G401.6 (cell line): Measurements from ENCODE around the gene GNAZ.
"Not testable (repeated sequence)": the region's sequence is repeated elsewhere in the genome, so short reads cannot be mapped to it uniquely, and the experiment has no call there.

ENCODE experiments used
- FAIRE-seq: peaks from 2 replicates; lab custom pipeline; 2012; peaks lifted over from hg19 to GRCh38; lab: Jason Lieb, UNC

GNAZ gene

DNA sequence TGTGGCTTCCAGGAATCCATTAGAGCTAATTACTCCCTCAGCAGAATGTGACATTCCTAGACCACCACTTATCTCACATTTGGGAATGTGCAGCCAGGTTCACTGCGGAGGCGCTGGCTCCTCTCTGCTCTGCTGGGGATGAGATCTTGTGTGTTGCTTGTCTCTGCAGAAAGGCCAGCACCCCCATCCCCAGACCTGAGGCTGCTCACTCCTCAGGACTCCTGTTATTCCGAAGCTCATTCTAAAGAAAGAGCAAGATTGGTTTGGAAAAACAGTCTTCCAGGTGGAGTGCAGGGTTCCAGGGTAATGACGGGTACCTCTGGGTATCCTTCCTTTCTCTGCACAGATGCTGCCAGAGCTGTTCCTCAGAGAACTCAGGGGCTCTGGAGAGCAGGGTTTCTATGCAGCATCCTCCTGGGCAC lies 50.7 kb downstream of the GNAZ start:
- FAIRE-seq, result no peak

DNA sequence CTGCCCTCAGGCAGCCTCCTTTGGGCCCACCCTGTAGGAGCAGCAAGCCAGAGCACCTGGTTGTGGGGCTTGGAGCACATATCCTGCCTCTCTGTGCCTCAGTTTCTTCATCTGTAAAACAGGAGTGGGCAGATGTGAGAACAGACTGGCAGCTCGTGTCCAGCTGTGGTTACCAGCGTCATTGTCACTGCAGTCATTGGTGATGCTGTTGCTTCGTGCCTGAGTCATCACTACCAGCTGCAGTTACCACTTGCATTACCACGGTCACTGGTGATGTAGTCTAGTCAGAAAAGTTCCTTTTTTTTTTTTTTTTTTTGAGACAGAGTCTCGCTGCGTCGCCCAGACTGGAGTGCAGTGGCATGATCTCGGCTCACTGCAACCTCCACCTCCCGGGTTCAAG lies 51.1 kb downstream of the GNAZ start:
- no peak for FAIRE-seq

DNA sequence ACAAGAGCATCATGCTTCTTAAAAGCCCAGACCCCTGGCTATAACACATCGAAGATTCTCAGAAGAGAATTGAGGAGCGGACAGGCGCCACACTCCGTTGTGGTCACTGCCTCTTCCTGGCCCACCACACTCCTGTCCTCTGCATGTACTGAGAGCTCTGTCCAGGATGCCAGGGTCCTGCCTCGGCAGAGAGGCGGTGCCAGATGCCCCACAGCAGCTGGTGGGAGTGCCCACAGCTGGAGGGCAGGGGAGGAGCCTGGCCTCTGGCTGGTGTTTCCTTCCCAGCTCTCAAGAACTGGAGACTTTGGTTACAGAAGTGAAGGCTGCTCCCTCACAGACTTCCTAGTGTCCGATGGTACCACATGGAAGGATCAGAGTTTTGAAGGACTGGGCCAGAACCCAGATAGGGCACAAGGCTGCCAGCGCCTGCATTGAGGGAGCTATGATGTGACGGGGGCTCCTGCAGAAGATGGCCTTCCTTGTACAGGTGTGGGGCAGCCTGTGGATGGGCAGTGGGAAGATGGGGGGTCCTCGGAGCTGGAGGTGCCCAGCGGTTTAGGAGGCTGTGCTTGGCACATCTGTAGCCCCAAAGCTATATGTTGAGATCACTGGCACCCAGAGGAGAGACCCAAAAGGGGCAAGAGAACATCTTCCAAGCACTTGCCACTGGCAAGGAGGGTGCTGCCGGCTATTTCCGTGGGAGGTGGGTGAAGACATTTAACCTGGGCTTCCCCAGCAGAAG lies 52.1 kb downstream of the GNAZ start:
- no peak for FAIRE-seq

DNA sequence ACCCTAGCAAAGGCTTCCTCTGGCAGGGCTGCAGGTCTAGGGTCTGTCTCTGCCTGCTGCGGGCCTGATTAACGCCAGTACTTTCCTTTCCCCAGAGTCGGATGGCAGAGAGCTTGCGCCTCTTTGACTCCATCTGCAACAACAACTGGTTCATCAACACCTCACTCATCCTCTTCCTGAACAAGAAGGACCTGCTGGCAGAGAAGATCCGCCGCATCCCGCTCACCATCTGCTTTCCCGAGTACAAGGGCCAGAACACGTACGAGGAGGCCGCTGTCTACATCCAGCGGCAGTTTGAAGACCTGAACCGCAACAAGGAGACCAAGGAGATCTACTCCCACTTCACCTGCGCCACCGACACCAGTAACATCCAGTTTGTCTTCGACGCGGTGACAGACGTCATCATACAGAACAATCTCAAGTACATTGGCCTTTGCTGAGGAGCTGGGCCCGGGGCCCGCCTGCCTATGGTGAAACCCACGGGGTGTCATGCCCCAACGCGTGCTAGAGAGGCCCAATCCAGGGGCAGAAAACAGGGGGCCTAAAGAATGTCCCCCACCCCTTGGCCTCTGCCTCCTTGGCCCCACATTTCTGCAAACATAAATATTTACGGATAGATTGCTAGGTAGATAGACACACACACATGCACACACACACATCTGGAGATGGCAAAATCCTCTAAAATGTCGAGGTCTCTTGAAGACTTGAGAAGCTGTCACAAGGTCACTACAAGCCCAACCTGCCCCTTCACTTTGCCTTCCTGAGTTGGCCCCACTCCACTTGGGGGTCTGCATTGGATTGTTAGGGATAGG lies 52.9 kb downstream of the GNAZ start:
- FAIRE-seq, result no peak

DNA sequence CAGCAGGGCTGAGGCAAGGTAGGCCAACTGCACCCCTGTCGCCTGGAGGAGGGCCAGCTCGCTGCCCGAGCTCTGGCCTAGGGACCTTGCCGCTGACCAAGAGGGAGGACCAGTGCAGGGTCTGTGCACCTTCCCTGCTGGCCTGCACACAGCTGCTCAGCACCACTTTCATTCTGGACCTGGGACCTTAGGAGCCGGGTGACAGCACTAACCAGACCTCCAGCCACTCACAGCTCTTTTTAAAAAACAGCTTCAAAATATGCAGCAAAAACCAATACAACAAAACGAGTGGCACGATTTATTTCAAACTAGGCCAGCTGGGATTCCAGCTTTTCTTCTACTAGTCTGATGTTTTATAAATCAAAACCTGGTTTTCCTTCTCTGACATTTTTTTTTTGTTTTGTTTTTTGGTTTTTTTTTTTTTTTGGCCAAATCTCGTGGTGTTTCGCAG lies 53.5 kb downstream of the GNAZ start:
- no peak for FAIRE-seq

DNA sequence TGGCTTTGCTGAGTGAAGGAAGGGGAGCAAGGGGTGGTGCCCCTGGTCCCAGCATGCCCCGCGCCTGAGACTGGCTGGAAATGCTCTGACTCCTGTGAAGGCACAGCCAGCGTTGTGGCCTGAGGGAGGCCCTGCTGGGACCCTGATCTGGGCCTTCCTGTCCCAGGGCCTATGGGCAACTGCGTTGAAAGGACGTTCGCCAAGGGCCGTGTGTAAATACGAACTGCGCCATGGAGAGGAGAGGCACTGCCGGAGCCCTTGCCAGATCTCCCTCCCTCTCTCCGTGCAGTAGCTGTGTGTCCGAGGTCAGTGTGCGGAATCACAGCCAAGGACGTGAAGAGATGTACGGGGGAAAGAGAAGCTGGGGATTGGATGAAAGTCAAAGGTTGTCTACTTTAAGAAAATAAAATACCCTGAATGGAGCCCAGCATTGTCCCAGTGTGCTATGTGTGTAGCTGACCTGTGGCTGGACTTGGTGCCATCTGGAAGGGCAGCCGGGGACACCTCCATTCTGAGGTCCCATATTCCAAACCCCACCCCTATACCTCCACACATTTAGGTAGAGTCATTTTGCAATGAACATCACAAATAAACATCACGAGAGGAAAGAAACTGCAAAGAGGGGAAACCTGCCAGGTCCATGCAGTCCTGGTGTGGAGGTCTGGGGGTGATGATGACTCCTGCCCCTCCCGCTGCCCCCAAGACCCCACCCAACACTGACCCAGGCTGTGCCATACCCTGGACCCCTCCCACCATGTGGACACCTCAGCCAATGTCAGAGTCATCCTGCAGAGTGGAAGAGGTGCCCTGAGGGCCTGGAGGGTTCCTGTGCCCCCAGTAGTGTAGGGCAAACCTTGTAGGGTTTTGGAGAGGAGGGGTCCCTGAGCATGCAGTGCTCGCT lies 54.5 kb downstream of the GNAZ start:
- FAIRE-seq, result no peak

DNA sequence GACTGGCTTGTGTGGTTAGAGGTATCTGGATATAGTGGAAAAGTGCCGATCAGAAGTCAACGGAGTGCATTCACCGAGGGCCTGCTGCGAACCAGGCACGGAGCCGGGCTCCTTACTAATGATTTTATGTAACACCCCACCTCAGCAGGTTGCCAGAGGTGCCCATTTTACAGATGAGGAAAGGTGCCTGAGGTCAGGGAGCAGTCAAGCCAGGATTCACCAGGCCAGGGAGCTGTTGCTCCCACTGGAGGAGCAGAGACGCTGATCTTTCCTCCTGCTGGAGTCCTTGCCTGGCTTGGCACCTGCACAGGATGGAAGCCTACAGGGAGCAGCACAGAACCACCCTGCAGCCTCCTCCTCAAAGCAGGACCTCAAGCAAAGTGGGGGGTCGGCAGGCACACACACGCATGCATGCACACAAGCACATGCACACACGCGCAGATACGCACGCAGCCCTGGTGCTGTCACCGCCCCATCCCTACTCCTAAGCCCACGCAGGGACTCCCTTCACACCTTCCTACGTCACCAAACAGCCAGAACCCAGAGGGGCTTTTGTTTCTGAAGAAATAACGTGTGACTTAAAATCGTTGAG lies 55.3 kb downstream of the GNAZ start:
- no peak for FAIRE-seq

DNA sequence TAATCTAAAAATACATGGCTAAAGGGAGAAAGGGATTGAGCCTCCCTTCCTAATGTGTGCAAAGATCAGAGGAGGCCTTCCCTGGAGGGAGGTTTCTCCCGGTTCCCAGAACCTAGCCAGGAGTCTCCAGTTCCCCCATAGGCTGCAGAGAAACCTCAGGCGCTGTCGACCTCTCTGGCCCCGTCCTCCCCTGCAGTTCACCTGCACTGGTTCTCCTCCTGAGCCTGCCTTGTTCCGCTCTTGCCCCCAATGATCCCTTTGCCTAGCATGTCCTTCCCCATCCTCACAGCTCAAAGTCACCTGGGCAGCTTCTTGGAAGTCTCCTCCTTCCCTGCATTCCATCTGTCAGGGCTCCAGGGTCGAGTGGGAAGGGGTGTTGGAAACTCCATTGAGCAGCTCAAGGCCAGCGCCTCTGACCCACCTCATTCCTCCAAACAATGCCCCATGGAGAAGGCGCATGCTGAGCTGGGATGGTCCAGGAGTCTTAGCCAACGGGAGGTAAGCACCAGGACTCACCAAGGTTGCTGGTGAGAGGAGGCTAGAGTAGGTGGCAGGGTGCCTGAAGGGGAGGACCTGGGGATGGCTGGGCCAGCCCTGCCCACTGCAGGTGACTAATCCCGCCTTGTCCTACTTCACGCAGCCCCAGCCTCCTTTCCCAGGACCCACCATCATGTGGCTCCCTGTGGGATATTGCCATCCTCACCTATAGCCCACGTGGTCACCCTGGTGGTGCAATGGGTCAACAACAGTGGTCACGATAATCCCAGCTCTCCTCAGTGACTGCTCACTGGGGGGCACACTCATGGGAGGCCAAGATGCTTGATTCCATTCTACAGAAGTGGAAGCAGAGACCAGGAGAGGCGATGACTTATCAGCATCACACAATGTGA lies 56.1 kb downstream of the GNAZ start:
- FAIRE-seq, result no peak

DNA sequence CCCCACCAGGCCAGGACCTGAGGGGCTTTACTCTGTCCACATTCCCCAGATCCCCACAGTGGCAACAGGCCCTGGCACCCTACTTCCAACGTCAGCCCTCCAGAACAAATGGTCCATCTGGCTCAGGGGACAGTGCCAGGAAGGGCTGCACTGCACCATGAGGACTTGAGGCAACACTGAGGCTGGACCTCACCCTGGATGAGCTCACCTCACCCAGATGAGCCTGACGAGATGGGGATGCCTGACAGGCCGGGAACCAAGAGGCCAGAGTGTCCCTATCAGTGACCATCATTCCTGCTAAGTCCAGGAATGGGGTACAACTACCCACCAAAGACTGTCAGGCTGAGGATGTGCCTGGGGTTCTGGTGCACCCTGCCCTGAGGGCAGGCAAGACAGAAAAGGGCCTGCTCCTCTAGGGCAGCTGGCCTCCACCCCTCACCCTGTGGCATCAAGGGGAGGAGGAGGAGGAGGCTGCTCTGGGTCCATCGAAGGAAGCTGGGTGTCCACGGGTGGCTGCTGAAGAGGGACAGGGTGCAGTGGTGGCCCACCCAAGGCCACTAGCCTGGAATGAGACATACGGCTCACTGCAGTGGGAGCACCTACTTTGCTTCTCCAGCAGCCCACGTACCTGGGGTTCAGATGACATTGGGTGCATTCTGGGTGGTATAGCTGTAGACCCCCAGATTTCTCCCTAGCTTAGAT lies 56.9 kb downstream of the GNAZ start:
- FAIRE-seq, result no peak

DNA sequence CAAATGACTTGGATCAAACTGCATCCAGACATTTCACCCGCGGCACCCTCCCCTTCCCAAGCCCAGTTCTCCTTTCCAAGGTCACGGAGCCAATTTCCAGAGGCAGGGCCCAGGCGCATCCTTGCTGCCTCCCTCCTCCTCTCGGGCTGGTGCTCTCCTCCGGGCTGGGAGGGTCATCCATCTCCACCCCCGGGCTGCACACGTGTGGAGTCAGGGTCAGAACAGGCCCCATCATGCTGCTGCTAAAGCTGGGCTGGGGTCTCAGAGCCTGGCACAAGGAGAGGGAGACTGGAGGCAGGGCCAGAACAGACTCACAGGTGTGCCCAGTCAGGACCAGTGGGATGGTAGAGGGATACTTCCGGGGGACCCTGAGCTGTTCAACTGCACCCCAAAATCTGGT lies 57.5 kb downstream of the GNAZ start:
- no peak for FAIRE-seq

DNA sequence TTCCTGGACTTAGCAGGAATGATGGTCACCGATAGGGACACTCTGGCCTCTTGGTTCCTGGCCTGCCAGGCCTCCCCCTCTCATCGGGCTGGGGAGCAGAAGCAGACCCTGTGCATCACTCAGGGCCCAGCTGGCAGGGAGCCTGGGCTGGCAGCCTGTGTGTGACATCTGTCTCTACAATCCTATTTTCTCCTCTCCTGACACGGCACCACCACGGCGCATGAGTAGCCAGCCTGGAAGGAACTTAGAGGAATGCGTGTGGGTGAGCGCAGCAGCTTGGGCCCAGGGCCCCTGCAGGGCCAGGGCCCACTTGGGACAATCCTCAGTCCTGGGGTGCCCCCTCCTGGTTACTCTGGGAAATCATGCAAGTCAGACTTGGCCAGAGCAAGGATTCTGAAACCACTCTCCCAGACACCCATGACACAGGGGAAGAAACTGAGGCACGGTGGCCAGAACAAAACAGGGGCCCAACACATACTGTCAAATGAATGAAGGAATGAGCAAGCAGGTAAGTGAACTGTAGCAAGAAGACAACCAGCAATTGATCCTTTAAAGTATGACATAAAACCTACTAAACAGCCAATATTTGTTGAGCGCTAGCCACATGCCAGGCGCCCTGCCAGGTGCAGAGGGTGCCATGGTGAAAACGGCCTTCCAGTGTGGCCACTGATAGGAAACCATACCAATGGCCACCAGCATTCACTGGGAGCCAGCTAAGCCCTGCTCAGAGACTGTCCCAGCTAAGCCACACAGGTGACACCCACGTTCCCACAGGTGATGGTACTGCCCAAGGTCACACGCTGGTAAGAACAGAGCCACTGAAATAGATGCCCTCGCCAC lies 58.2 kb downstream of the GNAZ start:
- FAIRE-seq, result peak; percentile 3

DNA sequence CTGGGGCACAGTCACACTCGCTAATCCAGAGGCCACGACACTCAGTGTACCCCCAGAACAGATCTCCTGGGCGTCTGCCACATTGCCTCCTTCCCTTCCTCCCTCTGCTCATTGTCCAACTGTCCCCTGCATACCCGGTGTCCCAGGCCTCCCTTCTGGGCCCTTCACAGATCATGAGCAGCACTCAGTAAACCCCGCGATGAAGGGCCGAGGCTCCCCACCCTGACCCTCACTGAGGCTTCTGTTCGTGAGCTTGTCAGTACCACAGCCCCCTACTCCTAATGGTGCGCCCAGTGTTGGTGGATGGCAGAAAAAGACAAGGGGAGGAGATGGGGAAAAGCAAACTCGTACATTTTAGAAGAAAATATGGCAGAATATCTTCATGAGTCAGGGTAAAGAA lies 58.8 kb downstream of the GNAZ start:
- FAIRE-seq, result no peak

DNA sequence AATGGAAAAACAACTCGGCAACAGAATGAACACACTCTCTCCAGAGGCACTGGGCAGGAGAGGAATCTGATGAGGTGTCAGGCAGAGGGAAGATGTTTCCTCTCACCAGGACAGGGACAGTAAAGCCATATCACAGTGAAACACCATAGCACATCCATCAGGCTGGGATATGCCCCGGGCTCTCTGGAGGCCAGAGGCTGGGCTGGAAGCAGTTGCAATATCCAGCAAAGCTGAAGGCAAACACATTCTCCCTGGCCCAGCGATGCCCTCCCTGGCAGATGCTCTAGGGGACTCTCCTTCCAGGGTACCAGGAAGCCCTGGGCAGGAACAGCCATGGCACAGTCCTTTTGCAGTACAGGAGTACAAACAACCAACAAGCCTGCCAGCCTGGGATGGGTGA lies 60.4 kb downstream of the GNAZ start:
- no peak for FAIRE-seq

DNA sequence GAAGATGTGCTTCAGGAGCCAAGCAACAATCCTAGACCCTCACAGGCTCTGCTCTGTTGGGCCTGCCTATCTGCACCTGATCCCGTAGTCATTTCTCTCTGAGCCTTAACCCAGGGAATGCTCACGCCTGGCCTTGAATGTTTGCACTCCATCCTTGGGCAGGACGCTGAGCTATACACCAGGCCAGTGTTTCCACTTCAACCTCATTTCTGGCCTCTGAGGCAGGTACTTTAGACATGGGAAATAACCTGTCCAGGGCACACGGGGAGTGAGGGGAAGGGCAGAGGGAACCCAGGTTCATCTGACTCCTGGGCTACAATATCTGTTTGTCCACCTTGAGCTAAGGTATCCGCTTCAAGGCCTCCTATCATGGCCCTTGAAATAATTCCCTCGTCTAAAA lies 61.6 kb downstream of the GNAZ start:
- FAIRE-seq, result no peak

DNA sequence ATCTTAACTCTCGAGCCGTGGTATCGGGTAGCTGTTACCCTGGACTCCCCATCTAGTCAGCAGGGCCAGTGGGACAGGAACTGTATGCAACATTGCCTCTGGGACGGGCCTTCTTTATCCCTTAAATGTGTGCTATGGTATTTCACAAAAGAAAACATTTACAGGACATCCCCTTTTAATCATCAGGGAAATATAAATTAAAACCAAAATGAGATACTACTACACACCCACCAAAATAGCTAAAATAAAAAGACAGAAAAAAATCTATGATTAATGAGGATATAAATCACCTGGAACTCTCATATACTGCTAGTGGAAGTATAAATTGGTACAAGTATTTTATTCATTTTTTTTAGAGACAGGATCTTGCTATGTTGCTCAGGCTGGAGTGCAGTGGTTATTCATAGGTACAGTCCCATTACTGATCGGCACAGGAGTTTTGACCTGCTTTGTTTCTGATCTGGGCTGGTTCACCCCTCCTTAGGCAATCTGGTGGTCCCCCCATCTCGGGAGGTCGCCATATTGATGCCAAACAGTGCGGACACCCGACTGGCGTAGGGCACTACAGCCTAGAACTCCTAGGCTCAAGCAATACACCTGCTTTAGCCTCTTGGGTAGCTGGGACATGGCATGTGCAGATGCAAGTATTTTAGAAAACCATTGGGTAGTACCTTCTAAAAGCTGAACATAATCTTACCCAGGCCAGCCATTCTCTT lies 62.2 kb downstream of the GNAZ start:
- FAIRE-seq, result no peak

DNA sequence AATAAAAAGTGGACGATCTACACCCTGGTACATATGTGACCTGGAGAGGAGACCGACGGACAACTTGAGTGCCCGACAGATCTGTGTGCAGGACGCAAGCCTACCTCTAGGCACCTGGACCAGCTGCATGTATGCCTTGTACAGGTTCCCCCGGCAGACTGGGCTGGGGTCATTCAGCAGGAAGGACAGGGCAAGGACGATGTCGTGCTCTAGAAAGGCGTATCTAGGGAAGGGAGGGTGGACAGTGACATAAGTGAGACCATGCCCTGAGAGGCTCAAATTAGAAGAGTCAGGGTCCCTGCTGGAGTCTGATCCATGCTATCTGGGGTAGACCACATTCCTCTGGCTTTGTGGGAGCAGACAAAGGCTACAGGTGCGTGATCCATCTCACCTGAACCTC lies 63.6 kb downstream of the GNAZ start:
- FAIRE-seq, result no peak

DNA sequence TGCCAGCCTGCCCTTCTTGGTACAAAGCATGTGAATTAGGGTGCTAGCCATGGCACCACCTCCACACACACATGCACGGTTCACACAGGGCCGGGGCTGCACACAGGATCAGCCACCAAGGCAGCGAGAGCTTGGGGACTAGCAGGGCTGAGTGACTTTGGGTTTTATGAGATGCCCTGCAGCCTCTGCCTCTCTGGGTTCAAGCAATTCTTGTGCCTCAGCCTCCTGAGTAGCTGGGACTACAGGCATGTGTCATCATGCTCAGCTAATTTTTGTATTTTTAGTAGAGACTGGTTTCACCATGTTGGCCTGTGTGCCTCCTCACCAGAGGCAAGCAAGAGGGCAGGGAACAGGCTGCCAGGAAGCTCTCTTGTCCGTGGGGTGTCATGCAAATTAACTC lies 66.7 kb downstream of the GNAZ start:
- not testable (repeated sequence) for FAIRE-seq

DNA sequence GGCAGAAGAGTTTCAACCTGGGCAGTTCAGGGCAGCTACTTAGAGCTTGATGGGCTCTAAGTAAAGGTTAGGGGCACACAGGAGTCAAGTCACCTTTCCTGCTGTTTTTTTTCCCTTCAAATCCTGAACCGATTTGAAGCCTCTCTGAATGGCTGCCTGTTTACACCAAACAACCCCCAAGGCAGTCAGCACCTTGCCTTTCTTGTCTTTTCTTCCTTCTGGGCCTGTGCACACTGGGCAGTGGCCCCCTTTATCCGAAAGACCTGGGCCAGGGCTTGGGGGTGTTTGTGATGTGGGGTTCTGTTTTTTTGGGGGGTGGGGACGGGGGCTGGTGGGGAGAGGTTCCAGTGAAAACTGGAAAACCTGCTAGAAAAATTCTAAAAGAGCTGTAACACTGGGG lies 67.1 kb downstream of the GNAZ start:
- no peak for FAIRE-seq
